GM15510 (cell line): ENCODE results near the gene TTC39B.

Source experiments
- POLR2A ChIP-seq: IDR thresholded peaks from 3 replicates; pipeline ENCODE4 v1.6.1; 2011; ENCODE audit warnings: borderline replicate concordance; ENCODE audit not compliant: insufficient read length; ENCODE audit errors: extremely low read depth

The TTC39B gene

GRCh38 chr9:15306757-15307522 lies at the start of gene TTC39B:
TSS of gene TTC39B (minus strand) at chr9:15307216. CDS start at chr9:15307125, 91 bp downstream.
- TF ChIP-seq POLR2A: peak; percentile 43

GRCh38 chr9:15355669-15356068 lies 48.7 kb upstream of the TTC39B start:
- TF ChIP-seq POLR2A: no peak

DNA sequence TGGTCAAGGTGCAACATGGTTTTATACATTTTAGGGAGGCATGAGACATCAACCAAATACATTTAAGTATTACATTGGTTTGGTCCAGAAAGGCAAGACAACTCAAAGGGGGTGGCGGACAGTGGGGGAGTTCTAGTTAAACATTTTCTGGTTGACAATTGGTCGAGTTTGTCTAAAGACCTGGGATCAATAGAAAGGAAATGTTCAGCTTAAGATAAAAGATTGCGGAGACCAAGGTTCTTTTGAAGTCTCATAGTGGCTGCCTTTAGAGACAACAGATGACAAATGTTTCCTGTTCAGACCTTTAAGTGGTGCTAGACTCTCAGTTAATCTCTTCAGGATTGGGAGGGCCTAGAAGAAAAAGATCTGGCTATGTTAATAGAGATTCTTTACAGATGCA lies 47.7 kb upstream of the TTC39B start:
- no peak for TF ChIP-seq POLR2A

DNA sequence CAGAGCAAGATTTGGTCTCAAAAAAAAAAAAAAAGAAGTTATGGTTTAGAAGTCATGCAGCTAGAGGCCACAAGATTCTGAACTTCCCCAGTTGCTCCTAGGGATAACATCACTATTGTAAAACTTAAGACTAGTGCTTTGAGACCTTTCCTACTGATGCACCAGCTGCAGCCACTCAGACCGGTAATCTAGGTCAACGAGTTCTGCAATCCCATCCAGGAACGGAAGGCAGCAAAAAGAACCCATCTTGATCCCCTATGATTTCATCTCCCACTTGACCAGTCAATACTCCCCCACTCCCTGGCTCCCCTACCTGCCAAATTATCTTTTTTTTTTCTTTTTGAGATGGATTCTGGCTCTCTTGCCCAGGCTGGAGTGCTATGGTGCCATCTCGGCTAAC lies 46.9 kb upstream of the TTC39B start:
- TF ChIP-seq POLR2A: no peak

GRCh38 chr9:15352306-15352705 lies 45.3 kb upstream of the TTC39B start:
- no peak for TF ChIP-seq POLR2A

GRCh38 chr9:15349892-15350761 lies 43.1 kb upstream of the TTC39B start:
- no peak for TF ChIP-seq POLR2A

DNA sequence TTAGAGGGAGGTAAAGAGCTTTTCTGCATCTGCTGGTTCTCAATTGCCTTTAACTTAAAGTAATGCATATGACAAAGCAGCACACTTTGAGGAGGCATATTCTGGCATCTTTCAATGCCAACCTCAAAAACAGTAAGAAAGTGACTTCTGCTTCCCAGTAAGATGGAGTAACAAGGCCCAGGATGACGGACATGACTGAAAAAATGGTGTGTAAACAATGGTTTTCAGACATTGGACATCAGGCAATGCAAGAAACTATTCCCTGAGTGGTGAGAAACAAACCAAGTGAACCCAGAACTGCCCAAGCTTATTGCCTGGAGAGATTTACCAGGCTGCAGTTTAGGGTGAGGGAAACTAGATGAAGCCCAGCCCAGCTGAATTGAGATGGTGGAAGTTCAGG lies 39.8 kb upstream of the TTC39B start:
- no peak for TF ChIP-seq POLR2A

DNA sequence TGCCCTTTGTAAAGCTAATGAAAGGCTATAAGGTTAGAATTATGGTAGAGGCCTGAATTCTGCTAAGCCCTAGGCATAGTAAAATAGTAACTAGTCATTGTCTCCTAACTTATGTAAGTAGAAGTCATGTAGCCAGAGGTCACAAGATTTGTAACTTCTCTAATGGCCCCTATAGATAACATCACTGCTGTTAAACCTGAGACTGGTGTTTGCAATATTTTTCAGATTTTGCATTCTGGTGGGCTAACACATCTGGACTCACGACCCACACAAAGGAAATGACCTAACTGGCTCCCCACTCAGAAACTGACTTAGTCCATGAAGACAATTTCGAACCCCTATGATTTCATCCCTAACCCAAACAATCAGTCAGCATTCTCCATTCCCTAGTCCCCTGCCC lies 37.2 kb upstream of the TTC39B start:
- no peak for TF ChIP-seq POLR2A

DNA sequence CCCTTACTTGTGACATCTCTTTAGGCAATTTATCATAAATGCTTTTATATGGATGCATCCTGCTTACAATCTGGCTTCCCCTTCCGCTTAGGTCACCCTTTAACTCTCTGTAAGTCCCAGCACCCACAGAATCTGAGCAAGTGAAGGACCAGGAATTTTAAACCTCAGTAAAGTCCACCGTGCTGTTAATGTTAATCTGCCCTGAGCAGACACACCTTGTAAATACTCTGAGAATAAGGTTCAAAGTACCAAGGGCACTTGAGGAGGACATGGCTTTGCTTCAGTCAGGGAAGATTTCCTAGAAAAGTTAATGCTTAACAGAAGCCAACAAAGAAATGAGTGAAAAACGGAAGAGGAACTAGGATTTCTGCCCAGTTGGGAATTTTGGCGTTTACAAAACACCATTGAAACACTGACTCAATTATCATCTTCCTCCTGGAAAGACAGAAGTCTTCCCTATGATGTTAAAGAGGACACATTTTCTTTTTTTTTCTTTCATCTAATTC lies 26.4 kb upstream of the TTC39B start:
- TF ChIP-seq POLR2A: no peak

- no peak for TF ChIP-seq POLR2A
Measured at GRCh38 chr9:15332939-15333338, 25.9 kb upstream of the TTC39B start.

- TF ChIP-seq POLR2A: no peak
Measured at GRCh38 chr9:15329539-15330109, 22.6 kb upstream of the TTC39B start.

DNA sequence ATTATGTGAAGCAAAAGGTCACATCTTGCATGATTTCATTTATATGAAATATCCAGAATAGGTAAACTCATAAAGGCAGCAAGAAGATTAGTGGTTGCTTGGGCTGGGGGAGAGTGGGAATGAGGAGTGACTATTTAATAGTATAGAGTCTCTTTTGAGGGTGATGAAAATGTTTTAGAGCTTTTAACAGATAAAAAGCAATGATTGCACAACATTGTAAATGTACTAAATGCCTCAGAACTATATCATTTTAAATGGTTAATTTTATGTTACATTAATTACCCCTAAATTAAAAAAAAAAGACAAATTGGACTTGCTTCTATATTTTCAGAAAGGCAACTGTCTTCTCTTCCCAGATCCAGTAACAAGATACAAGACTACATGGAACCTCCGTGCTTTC lies 21.9 kb upstream of the TTC39B start:
- TF ChIP-seq POLR2A: no peak

DNA sequence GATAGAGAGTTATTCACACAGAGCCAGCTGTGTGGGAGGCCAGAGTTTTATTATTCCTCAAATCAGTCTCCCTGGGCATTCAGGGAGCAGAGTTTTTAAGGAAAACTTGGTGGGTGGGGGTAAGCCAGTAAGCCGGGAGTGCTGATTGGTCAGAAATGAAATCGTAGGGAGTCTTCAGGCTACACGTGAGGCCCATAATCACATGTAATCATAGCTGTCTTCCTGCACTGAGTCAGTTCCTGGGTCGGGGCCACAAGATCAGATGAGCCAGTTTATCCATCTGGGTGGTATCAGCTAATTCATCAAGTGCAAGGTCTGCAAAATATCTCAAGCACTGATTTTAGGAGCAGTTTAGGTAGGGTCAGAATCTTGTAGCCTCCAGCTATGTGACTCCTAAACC lies 10.8 kb upstream of the TTC39B start:
- no peak for TF ChIP-seq POLR2A

- no peak for TF ChIP-seq POLR2A
Measured at GRCh38 chr9:15311607-15312006, 4.6 kb upstream of the TTC39B start.
